Panc1 (cell line): ENCODE results near the gene SSPN. TPM values are rescaled to one million over a fixed set of nuclear protein-coding genes. Genes with fewer than 3 reads are reported as not detected.

Experiments
- ATAC-seq: fragments of 200-7000 bp; cut with Tn5 transposase; 2 replicates; pipeline ENCODE4 v1.9.1; 2020; ENCODE audit warnings: mild to moderate bottlenecking, moderate library complexity
- BruUV-seq: library from RNA; stranded (reverse); fragments of 400-500 nt; replicated peaks from 2 replicates; lab custom pipeline; 2021; lab: Mats Ljungman, UMichigan
- CTCF ChIA-PET: fragments of 300-600 bp; sonication (Branson Sonifier 250); formaldehyde crosslinking; loops from one replicate; lab custom pipeline; 2022; ENCODE audit warnings: antibody characterized with exemption; lab: Charles Lee
- POLR2A ChIA-PET: fragments of 300-600 bp; sonication (Branson Sonifier 250); formaldehyde crosslinking; loops from one replicate; lab custom pipeline; 2022; ENCODE audit warnings: antibody characterized with exemption; lab: Charles Lee
- DNase-seq: peaks from one replicate; pipeline ENCODE4 v3.0.0-alpha.2; 2010; ENCODE audit warnings: low read depth, low spot score
- H3K27ac ChIP-seq: 2 replicates; pipeline ENCODE4 v1.5.1; 2011; ENCODE audit warnings: mild to moderate bottlenecking, low read length, inconsistent platforms
- H3K27me3 ChIP-seq: fragments of 200-500 bp; sonication (Bioruptor generic); 2 replicates; pipeline ENCODE4 v1.6.0; 2014; ENCODE audit warnings: low read length, inconsistent platforms; ENCODE audit not compliant: control insufficient read depth, insufficient read depth
- H3K36me3 ChIP-seq: fragments of 200-500 bp; sonication (Bioruptor generic); 2 replicates; pipeline ENCODE4 v1.5.1; 2014; ENCODE audit warnings: inconsistent platforms, mild to moderate bottlenecking, low read length, moderate library complexity; ENCODE audit not compliant: control insufficient read depth, insufficient read depth
- H3K4me1 ChIP-seq: 2 replicates; pipeline ENCODE4 v1.5.1; 2011; ENCODE audit warnings: inconsistent platforms, mild to moderate bottlenecking, low read length, moderate library complexity; ENCODE audit not compliant: control insufficient read depth, insufficient read depth
- H3K4me3 ChIP-seq, 2 experiments: 2 replicates each; pipeline ENCODE4 v1.5.1; 2011 to 2012; ENCODE audit warnings: low read depth in 2 of 2, low read length in 2 of 2, mild to moderate bottlenecking in 2 of 2, inconsistent platforms in 1 of 2, moderate library complexity in 1 of 2
- H3K9me3 ChIP-seq: fragments of 200-500 bp; sonication (Bioruptor generic); 2 replicates; pipeline ENCODE4 v1.5.1; 2014; ENCODE audit warnings: low read depth, mild to moderate bottlenecking, inconsistent platforms, low read length, moderate library complexity; ENCODE audit not compliant: control insufficient read depth, insufficient read depth
- CTCF ChIP-seq: fragments of 450-650 bp; IDR thresholded peaks from 2 replicates; pipeline ENCODE4 v1.5.1; 2017; ENCODE audit warnings: mild to moderate bottlenecking
- POLR2AphosphoS5 ChIP-seq: IDR thresholded peaks from 2 replicates; pipeline ENCODE4 v1.6.1; 2012; ENCODE audit warnings: mild to moderate bottlenecking, low read depth, low read length, moderate library complexity
- REST ChIP-seq, 2 experiments: IDR thresholded peaks; 2 replicates each; pipeline ENCODE4 v1.6.1; 2011 to 2012; ENCODE audit warnings: low read depth in 2 of 2, control low read depth in 1 of 2, low read length in 1 of 2, mild to moderate bottlenecking in 1 of 2, moderate library complexity in 1 of 2; ENCODE audit not compliant: insufficient read depth in 1 of 2
- SIN3A ChIP-seq: IDR thresholded peaks from 2 replicates; pipeline ENCODE4 v1.6.1; 2012; ENCODE audit warnings: low read depth, mild to moderate bottlenecking, low read length, moderate library complexity, borderline replicate concordance; ENCODE audit not compliant: insufficient read depth
- TCF7L2 ChIP-seq: IDR thresholded peaks from 2 replicates; pipeline ENCODE4 v1.6.1; 2011; ENCODE audit warnings: mild to moderate bottlenecking, low read depth, low read length, inconsistent platforms
- in situ Hi-C: cut with HindIII; loops from 2 replicates; pipeline ENCODE4 v1.10.0; 2016; ENCODE audit warnings: low sequenced_read_pairs, low pct_unique_long_range_greater_than_20kb
- intact Hi-C: fragments of 100-400 bp; cut with micrococcal nuclease; formaldehyde crosslinking; loops from one replicate; pipeline ENCODE4 v1.10.0; 2022; ENCODE audit not compliant: unreplicated experiment
- total RNA-seq: library from RNA; stranded (reverse); gene quantifications from one replicate; pipeline ENCODE4 v1.2.1, GENCODE V29; 2021; ENCODE audit not compliant: unreplicated experiment

SSPN gene
- total RNA-seq, 1 experiment from 2014 or later = 23.4 TPM

- peaks cover 11% of the 10 kb centered on the region; the same call in 1 of the 2 replicates for H3K4me1 ChIP-seq
- H3K36me3 ChIP-seq = no peaks in the 10 kb centered on the region
- CTCF ChIA-PET = no interaction called here
- TF ChIP-seq REST (IDR thresholded peaks at IDR 0.05; ENCODE audit: insufficient read depth in 1 of 2, low read depth in 2 of 2, low read length in 1 of 2) (no peak), CTCF (no peak), SIN3A (no peak), POLR2AphosphoS5 (no peak), TCF7L2 (no peak)
- no peaks in the 10 kb centered on the region for H3K9me3 ChIP-seq
- POLR2A ChIA-PET = no interaction called here
- in situ Hi-C loops (no loop called here), intact Hi-C loops (no loop called here)
- DNase-seq (no peak), ATAC-seq (no peak; the same call in 1 of the 2 replicates)
- no peak overlapping the region for H3K4me3 ChIP-seq
- no TSS peak for BruUV-seq
- no peaks in the 10 kb centered on the region for H3K27me3 ChIP-seq
- peak overlapping the region; percentile 23; the same call in 1 of the 2 replicates for H3K27ac ChIP-seq
These were observed 18.7 kb downstream of the SSPN start for GRCh38 chr12:26214121-26214520.

- Histone ChIP-seq H3K4me1 (no peaks in the 10 kb centered on the region), H3K9me3 (no peaks in the 10 kb centered on the region), H3K4me3 (no peak overlapping the region), H3K27ac (no peak overlapping the region), H3K36me3 (no peaks in the 10 kb centered on the region), H3K27me3 (no peaks in the 10 kb centered on the region)
- TF ChIP-seq TCF7L2 (no peak), POLR2AphosphoS5 (no peak), SIN3A (no peak), REST (IDR thresholded peaks at IDR 0.05; ENCODE audit: insufficient read depth in 1 of 2, low read depth in 2 of 2, low read length in 1 of 2) (no peak), CTCF (no peak)
- ChIA-PET POLR2A (interaction anchor here (0.7 kb wide), 1 partner anchor 76 kb away, joined by 5 read pairs; no protein-coding TSS in a partner anchor), CTCF (interaction anchor here (0.6 kb wide), 1 partner anchor 132 kb away, joined by 5 read pairs; no protein-coding TSS in a partner anchor)
- in situ Hi-C loops (no loop called here), intact Hi-C loops (no loop called here)
- DNase-seq = no peak
- no peak for ATAC-seq
- BruUV-seq = no TSS peak
These were observed 24.4 kb downstream of the SSPN start for GRCh38 chr12:26219736-26220135.
